Glutamatergic neuron (in vitro differentiated cells): ENCODE measurements around the gene CCNA1. TPM values are rescaled to one million over a fixed set of nuclear protein-coding genes. Genes with fewer than 3 reads are reported as not detected.

Source experiments
- DNase-seq: peaks from one replicate; pipeline ENCODE4 v3.0.0; 2022
- H3K27ac Mint-ChIP-seq: one replicate; pipeline ENCODE4 v1.8.0; 2020; ENCODE audit warnings: mild to moderate bottlenecking, mixed read lengths, inconsistent platforms; ENCODE audit not compliant: unreplicated experiment
- H3K27me3 Mint-ChIP-seq: one replicate; pipeline ENCODE4 v1.8.0; 2020; ENCODE audit warnings: mild to moderate bottlenecking, moderate library complexity, mixed read lengths, inconsistent platforms; ENCODE audit not compliant: unreplicated experiment
- H3K36me3 Mint-ChIP-seq: one replicate; pipeline ENCODE4 v1.8.0; 2020; ENCODE audit warnings: mild to moderate bottlenecking, mixed read lengths, inconsistent platforms; ENCODE audit not compliant: unreplicated experiment
- H3K4me1 Mint-ChIP-seq: one replicate; pipeline ENCODE4 v1.8.0; 2020; ENCODE audit warnings: mild to moderate bottlenecking, low read depth, mixed read lengths, inconsistent platforms; ENCODE audit not compliant: unreplicated experiment
- H3K4me3 Mint-ChIP-seq: one replicate; pipeline ENCODE4 v1.8.0; 2020; ENCODE audit warnings: mild to moderate bottlenecking, mixed read lengths, inconsistent platforms; ENCODE audit not compliant: unreplicated experiment
- H3K9me3 Mint-ChIP-seq: one replicate; pipeline ENCODE4 v1.8.0; 2020; ENCODE audit warnings: mild to moderate bottlenecking, moderate library complexity, mixed read lengths, inconsistent platforms; ENCODE audit not compliant: unreplicated experiment
- total RNA-seq: library from RNA; stranded (reverse); fragmentation: NEBNext Ultra II Directional; extraction: Animal tissue kit (Norgen Biotek cat#: 25700); gene quantifications from one replicate; pipeline ENCODE4 v1.2.1, GENCODE V29; 2021; ENCODE audit not compliant: unreplicated experiment
- TF ChIP-seq, protein P1 (sequence below): fragments of 200-600 bp; sonication (generic); IDR thresholded peaks from one replicate; pipeline ENCODE4 v1.5.0; 2021; ENCODE audit not compliant: partially characterized antibody, unreplicated experiment

The CCNA1 gene
- total RNA-seq, 1 donor from 2014 or later: 4.3 TPM

DNA sequence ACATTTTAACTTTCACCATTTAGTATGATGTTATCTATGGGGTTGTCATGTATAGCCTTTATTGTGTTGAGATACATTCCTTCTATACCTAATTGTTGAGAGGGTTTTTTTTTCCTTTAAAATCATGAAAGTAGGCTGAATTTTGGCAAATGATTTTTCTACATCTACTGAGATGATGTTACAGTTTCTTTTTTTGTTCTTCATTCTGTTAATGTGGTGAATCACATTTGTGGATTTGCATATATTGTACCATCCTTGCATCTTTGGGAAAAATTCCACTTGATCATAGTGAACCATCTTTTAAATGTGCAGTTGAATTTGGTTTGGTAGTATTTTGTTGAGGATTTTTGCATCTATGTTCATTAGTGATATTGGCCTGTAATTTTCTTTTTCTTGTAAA is 29.2 kb downstream of the CCNA1 start:
- H3K27me3 Mint-ChIP-seq: no peaks in the 10 kb centered on the region
- TF ChIP-seq, protein P1, sequence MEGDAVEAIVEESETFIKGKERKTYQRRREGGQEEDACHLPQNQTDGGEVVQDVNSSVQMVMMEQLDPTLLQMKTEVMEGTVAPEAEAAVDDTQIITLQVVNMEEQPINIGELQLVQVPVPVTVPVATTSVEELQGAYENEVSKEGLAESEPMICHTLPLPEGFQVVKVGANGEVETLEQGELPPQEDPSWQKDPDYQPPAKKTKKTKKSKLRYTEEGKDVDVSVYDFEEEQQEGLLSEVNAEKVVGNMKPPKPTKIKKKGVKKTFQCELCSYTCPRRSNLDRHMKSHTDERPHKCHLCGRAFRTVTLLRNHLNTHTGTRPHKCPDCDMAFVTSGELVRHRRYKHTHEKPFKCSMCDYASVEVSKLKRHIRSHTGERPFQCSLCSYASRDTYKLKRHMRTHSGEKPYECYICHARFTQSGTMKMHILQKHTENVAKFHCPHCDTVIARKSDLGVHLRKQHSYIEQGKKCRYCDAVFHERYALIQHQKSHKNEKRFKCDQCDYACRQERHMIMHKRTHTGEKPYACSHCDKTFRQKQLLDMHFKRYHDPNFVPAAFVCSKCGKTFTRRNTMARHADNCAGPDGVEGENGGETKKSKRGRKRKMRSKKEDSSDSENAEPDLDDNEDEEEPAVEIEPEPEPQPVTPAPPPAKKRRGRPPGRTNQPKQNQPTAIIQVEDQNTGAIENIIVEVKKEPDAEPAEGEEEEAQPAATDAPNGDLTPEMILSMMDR: no peak
- no peak overlapping the region for H3K4me3 Mint-ChIP-seq
- no peaks in the 10 kb centered on the region for H3K36me3 Mint-ChIP-seq
- no peak overlapping the region for H3K27ac Mint-ChIP-seq
- no peaks in the 10 kb centered on the region for H3K4me1 Mint-ChIP-seq
- H3K9me3 Mint-ChIP-seq: no peaks in the 10 kb centered on the region
- DNase-seq: no peak

DNA sequence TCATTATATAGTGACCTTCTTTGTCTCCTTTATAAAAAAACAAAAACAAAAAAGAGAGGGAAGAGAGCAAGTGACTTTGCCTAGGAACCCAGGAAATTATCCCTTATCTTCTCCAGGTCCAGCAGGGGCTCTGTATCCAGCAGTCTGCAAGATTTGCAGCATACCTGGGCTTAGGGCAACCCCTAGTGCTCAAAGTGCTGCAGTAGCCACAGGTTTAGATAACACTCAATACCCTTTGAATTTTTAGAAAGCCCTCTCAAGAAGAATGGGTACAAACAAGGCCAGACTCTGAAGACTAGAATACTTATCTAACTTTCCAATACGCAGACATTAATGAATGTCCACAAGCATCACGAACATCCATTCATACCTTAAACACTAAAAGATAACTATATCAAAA is 43.2 kb downstream of the CCNA1 start:
- Mint-ChIP-seq H3K36me3 (peaks cover 9% of the 10 kb centered on the region), H3K27me3 (no peaks in the 10 kb centered on the region), H3K4me3 (no peak overlapping the region), H3K27ac (no peak overlapping the region), H3K9me3 (peaks cover 3% of the 10 kb centered on the region), H3K4me1 (no peaks in the 10 kb centered on the region)
- TF ChIP-seq, protein P1: no peak
- no peak for DNase-seq

DNA sequence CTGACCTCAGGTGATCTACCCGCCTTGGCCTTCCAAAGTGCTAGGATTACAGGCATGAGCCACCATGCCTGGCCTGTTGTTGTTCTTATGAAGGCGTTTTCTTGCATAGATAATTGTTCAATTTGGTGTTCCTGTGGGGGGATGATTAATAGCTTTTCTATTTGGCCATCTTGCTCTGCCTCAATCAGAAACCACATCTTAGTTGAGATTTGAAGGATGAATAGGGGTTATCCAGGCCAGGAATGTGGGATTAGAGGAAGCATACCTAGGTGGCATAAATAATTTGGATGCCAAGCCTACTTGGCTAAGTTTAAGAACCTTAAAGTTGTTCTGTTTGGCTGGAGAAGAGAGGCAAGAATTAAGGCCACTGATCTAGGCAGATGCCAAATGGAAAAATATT is 44.4 kb downstream of the CCNA1 start:
- Mint-ChIP-seq H3K36me3 (peaks cover 9% of the 10 kb centered on the region), H3K27ac (no peak overlapping the region), H3K27me3 (no peaks in the 10 kb centered on the region), H3K4me3 (no peak overlapping the region), H3K9me3 (peaks cover 4% of the 10 kb centered on the region), H3K4me1 (no peaks in the 10 kb centered on the region)
- TF ChIP-seq, protein P1: no peak
- no peak for DNase-seq

DNA sequence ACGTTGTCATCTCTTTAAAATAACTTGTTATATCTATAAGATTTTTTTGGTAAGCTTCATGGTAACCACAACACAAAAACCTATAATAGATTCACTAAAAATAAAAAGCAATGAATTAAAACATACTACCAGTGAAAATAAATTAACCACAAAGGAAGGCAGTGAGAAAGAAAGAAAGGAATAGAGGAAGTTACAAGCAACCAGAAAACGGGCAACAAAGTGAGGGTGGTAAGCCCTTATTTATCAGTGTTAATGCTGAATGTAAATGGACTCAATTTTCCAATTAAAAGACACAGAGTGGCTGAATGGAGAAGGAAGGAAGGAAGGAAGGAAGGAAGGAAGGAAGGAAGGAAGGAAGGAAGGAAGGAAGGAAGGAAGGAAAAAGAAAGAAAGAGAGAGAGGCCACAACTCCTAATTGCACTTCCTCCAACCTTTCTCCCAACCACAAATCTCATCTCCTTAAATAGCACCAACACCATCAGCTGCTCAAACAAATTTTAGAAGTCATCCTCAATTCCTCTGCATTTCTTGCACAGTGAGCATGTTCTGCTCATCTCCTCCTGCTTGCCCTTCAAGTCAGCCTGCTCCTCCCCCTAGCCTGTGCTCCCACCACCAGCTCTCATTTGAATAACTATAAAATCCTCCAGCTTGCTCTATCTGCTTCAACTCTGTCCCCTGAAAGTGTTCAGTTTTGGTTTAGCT is 48.6 kb downstream of the CCNA1 start:
- Mint-ChIP-seq H3K9me3 (peaks cover 2% of the 10 kb centered on the region), H3K36me3 (peaks cover 5% of the 10 kb centered on the region), H3K27me3 (no peaks in the 10 kb centered on the region), H3K4me3 (no peak overlapping the region), H3K27ac (no peak overlapping the region), H3K4me1 (no peaks in the 10 kb centered on the region)
- TF ChIP-seq, protein P1: no peak
- no peak for DNase-seq

DNA sequence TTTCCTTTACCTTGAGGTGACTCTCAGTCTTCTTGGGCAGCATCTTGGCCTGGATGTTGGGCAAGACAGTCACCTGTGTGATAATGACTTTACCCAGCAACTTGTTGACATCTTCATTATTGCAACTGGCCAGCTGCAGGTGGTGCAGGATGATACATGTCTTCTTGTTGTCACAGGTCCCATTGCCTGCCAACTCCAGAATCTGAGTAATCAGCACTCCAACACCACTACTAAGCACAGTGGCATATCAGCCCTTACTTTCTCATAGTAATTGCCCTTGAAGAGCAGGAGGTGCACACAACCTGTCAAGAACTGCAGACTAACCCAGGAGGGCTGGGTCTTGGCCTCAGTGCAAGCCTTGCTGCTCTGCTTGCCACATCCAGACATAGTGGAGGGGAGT is 57.8 kb downstream of the CCNA1 start:
- H3K4me1 Mint-ChIP-seq: no peaks in the 10 kb centered on the region
- no peak overlapping the region for H3K4me3 Mint-ChIP-seq
- H3K9me3 Mint-ChIP-seq: no peaks in the 10 kb centered on the region
- H3K36me3 Mint-ChIP-seq: no peaks in the 10 kb centered on the region
- H3K27me3 Mint-ChIP-seq: no peaks in the 10 kb centered on the region
- DNase-seq: no peak
- TF ChIP-seq, protein P1: no peak
- no peak overlapping the region for H3K27ac Mint-ChIP-seq
